ENCODE measurements around the gene ST8SIA6.
"Not testable (repeated sequence)": the region's sequence is repeated elsewhere in the genome, so short reads cannot be mapped to it uniquely, and the experiment has no call there.

ST8SIA6 gene

GRCh38 chr10:17406036-17406834 is 48.2 kb downstream of the ST8SIA6 start:
- no peaks in the 10 kb centered on the region for H3K9me3 ChIP-seq (ENCODE audit: insufficient read depth, low read depth, low read length)
- no peaks in the 10 kb centered on the region for H4K20me1 ChIP-seq (ENCODE audit: insufficient read depth, low read length, poor library complexity, severe bottlenecking)
- no peak overlapping the region for H2AFZ ChIP-seq (ENCODE audit: low read length)
- H3K27me3 ChIP-seq (ENCODE audit: insufficient read depth, low read length, poor library complexity, severe bottlenecking) = no peaks in the 10 kb centered on the region
- H3F3A ChIP-seq (ENCODE audit: low read depth) = no peaks in the 10 kb centered on the region
- no peak overlapping the region for H3K9ac ChIP-seq (ENCODE audit: low read depth, low read length, poor library complexity, severe bottlenecking)
- H3K79me2 ChIP-seq (ENCODE audit: insufficient read depth, low read length) = no peaks in the 10 kb centered on the region
- H3K36me3 ChIP-seq (ENCODE audit: insufficient read depth, low read length) = no peaks in the 10 kb centered on the region
- H3K4me1 ChIP-seq (ENCODE audit: insufficient read depth, low read length, poor library complexity, severe bottlenecking) = no peaks in the 10 kb centered on the region
- TF ChIP-seq CTCF (conservative IDR thresholded peaks at IDR 0.05; ENCODE audit: low read length) = no peak
- TF ChIP-seq EZH2phosphoT487 (IDR thresholded peaks at IDR 0.05; ENCODE audit: borderline replicate concordance) = no peak
- no peak overlapping the region for H3K4me2 ChIP-seq (ENCODE audit: low read depth, low read length, poor library complexity, severe bottlenecking)
- no peaks in the 10 kb centered on the region for H3K9me2 ChIP-seq (replicated peaks; ENCODE audit: low read depth, low read length)
- H3K4me3 ChIP-seq (ENCODE audit: low read length, poor library complexity, severe bottlenecking) = no peak overlapping the region

- Histone ChIP-seq H3K79me2 (ENCODE audit: insufficient read depth, low read length) (no peaks in the 10 kb centered on the region), H3K36me3 (ENCODE audit: insufficient read depth, low read length) (no peaks in the 10 kb centered on the region), H3K27me3 (ENCODE audit: insufficient read depth, low read length, poor library complexity, severe bottlenecking) (no peaks in the 10 kb centered on the region), H3K9ac (ENCODE audit: low read depth, low read length, poor library complexity, severe bottlenecking) (no peak overlapping the region), H3K9me2 (replicated peaks; ENCODE audit: low read depth, low read length) (no peaks in the 10 kb centered on the region), H3K4me2 (ENCODE audit: low read depth, low read length, poor library complexity, severe bottlenecking) (no peak overlapping the region), H3K4me3 (ENCODE audit: low read length, poor library complexity, severe bottlenecking) (no peak overlapping the region), H4K20me1 (ENCODE audit: insufficient read depth, low read length, poor library complexity, severe bottlenecking) (no peaks in the 10 kb centered on the region), H3K9me3 (ENCODE audit: insufficient read depth, low read depth, low read length) (no peaks in the 10 kb centered on the region), H3K4me1 (ENCODE audit: insufficient read depth, low read length, poor library complexity, severe bottlenecking) (no peaks in the 10 kb centered on the region), H2AFZ (ENCODE audit: low read length) (no peak overlapping the region), H3F3A (ENCODE audit: low read depth) (no peaks in the 10 kb centered on the region)
- no peak for TF ChIP-seq EZH2phosphoT487 (IDR thresholded peaks at IDR 0.05; ENCODE audit: borderline replicate concordance)
- TF ChIP-seq CTCF (conservative IDR thresholded peaks at IDR 0.05; ENCODE audit: low read length) = no peak
Observed at GRCh38 chr10:17403161-17403560, 51.2 kb downstream of the ST8SIA6 start.

- not testable (repeated sequence) for H3K27me3 ChIP-seq (ENCODE audit: insufficient read depth, low read length, poor library complexity, severe bottlenecking); H3K36me3 ChIP-seq (ENCODE audit: insufficient read depth, low read length); H3K79me2 ChIP-seq (ENCODE audit: insufficient read depth, low read length); H3K4me1 ChIP-seq (ENCODE audit: insufficient read depth, low read length, poor library complexity, severe bottlenecking); H3K9ac ChIP-seq (ENCODE audit: low read depth, low read length, poor library complexity, severe bottlenecking); H3F3A ChIP-seq (ENCODE audit: low read depth); H3K9me3 ChIP-seq (ENCODE audit: insufficient read depth, low read depth, low read length); H2AFZ ChIP-seq (ENCODE audit: low read length); H3K4me3 ChIP-seq (ENCODE audit: low read length, poor library complexity, severe bottlenecking); H3K4me2 ChIP-seq (ENCODE audit: low read depth, low read length, poor library complexity, severe bottlenecking); H3K9me2 ChIP-seq (replicated peaks; ENCODE audit: low read depth, low read length); H4K20me1 ChIP-seq (ENCODE audit: insufficient read depth, low read length, poor library complexity, severe bottlenecking)
Observed at GRCh38 chr10:17402040-17402439, 52.4 kb downstream of the ST8SIA6 start.

GRCh38 chr10:17396004-17396403 is 58.4 kb downstream of the ST8SIA6 start:
- TF ChIP-seq CTCF (conservative IDR thresholded peaks at IDR 0.05; ENCODE audit: low read length) = no peak
- TF ChIP-seq EZH2phosphoT487 (IDR thresholded peaks at IDR 0.05; ENCODE audit: borderline replicate concordance) = no peak
- H3K9me2 ChIP-seq (replicated peaks; ENCODE audit: low read depth, low read length) = no peaks in the 10 kb centered on the region
- H4K20me1 ChIP-seq (ENCODE audit: insufficient read depth, low read length, poor library complexity, severe bottlenecking) = no peaks in the 10 kb centered on the region
- no peak overlapping the region for H3K4me2 ChIP-seq (ENCODE audit: low read depth, low read length, poor library complexity, severe bottlenecking)
- H3K9ac ChIP-seq (ENCODE audit: low read depth, low read length, poor library complexity, severe bottlenecking) = no peak overlapping the region
- H2AFZ ChIP-seq (ENCODE audit: low read length) = no peak overlapping the region
- H3K4me3 ChIP-seq (ENCODE audit: low read length, poor library complexity, severe bottlenecking) = no peak overlapping the region
- no peaks in the 10 kb centered on the region for H3K36me3 ChIP-seq (ENCODE audit: insufficient read depth, low read length)
- H3F3A ChIP-seq (ENCODE audit: low read depth) = no peaks in the 10 kb centered on the region
- no peaks in the 10 kb centered on the region for H3K27me3 ChIP-seq (ENCODE audit: insufficient read depth, low read length, poor library complexity, severe bottlenecking)
- H3K79me2 ChIP-seq (ENCODE audit: insufficient read depth, low read length) = no peaks in the 10 kb centered on the region
- H3K9me3 ChIP-seq (ENCODE audit: insufficient read depth, low read depth, low read length) = no peaks in the 10 kb centered on the region
- H3K4me1 ChIP-seq (ENCODE audit: insufficient read depth, low read length, poor library complexity, severe bottlenecking) = no peaks in the 10 kb centered on the region

Measured in Loucy (cell line).